Measurements from ENCODE around the gene SLIT1.
"Not testable (repeated sequence)": the region's sequence is repeated elsewhere in the genome, so short reads cannot be mapped to it uniquely, and the experiment has no call there.

Gene SLIT1

GRCh38 chr10:97034301-97034700 lies 151.5 kb downstream of the SLIT1 start:
- Histone ChIP-seq H3K9me3 (replicated peaks; ENCODE audit: low read length) (no peaks in the 10 kb centered on the region), H3K27me3 (ENCODE audit: control insufficient read depth, insufficient read depth, low read length) (peaks cover 54% of the 10 kb centered on the region), H3K9ac (ENCODE audit: low read depth, low read length) (no peak overlapping the region), H3K4me3 (ENCODE audit: low read length) (no peak overlapping the region), H3K4me1 (ENCODE audit: control insufficient read depth, insufficient read depth, low read length) (peaks cover 6% of the 10 kb centered on the region), H3K4me2 (ENCODE audit: low read length) (no peak overlapping the region), H3K36me3 (ENCODE audit: insufficient read depth, low read length) (no peaks in the 10 kb centered on the region)

GRCh38 chr10:97033841-97034240 lies 151.9 kb downstream of the SLIT1 start:
- not testable (repeated sequence) for H3K4me3 ChIP-seq (ENCODE audit: low read length); H3K4me2 ChIP-seq (ENCODE audit: low read length); H3K9ac ChIP-seq (ENCODE audit: low read depth, low read length); H3K36me3 ChIP-seq (ENCODE audit: insufficient read depth, low read length); H3K9me3 ChIP-seq (replicated peaks; ENCODE audit: low read length); H3K4me1 ChIP-seq (ENCODE audit: control insufficient read depth, insufficient read depth, low read length)
- peaks cover 58% of the 10 kb centered on the region for H3K27me3 ChIP-seq (ENCODE audit: control insufficient read depth, insufficient read depth, low read length)

GRCh38 chr10:97032624-97033023 lies 153.1 kb downstream of the SLIT1 start:
- no peaks in the 10 kb centered on the region for H3K36me3 ChIP-seq (ENCODE audit: insufficient read depth, low read length)
- H3K9me3 ChIP-seq (replicated peaks; ENCODE audit: low read length), result peaks cover 7% of the 10 kb centered on the region
- H3K9ac ChIP-seq (ENCODE audit: low read depth, low read length), result no peak overlapping the region
- H3K27me3 ChIP-seq (ENCODE audit: control insufficient read depth, insufficient read depth, low read length), result peaks cover 58% of the 10 kb centered on the region
- H3K4me3 ChIP-seq (ENCODE audit: low read length), result no peak overlapping the region
- H3K4me1 ChIP-seq (ENCODE audit: control insufficient read depth, insufficient read depth, low read length), result peaks cover 2% of the 10 kb centered on the region
- H3K4me2 ChIP-seq (ENCODE audit: low read length), result no peak overlapping the region

GRCh38 chr10:97031459-97031858 lies 154.3 kb downstream of the SLIT1 start:
- Histone ChIP-seq H3K4me2 (ENCODE audit: low read length) (no peak overlapping the region), H3K9ac (ENCODE audit: low read depth, low read length) (no peak overlapping the region), H3K27me3 (ENCODE audit: control insufficient read depth, insufficient read depth, low read length) (peaks cover 61% of the 10 kb centered on the region), H3K9me3 (replicated peaks; ENCODE audit: low read length) (peaks cover 7% of the 10 kb centered on the region), H3K4me3 (ENCODE audit: low read length) (no peak overlapping the region), H3K36me3 (ENCODE audit: insufficient read depth, low read length) (no peaks in the 10 kb centered on the region), H3K4me1 (ENCODE audit: control insufficient read depth, insufficient read depth, low read length) (no peaks in the 10 kb centered on the region)

GRCh38 chr10:97030894-97031293 lies 154.9 kb downstream of the SLIT1 start:
- no peak overlapping the region for H3K4me2 ChIP-seq (ENCODE audit: low read length)
- H3K36me3 ChIP-seq (ENCODE audit: insufficient read depth, low read length), result no peaks in the 10 kb centered on the region
- peaks cover 7% of the 10 kb centered on the region for H3K9me3 ChIP-seq (replicated peaks; ENCODE audit: low read length)
- no peaks in the 10 kb centered on the region for H3K4me1 ChIP-seq (ENCODE audit: control insufficient read depth, insufficient read depth, low read length)
- no peak overlapping the region for H3K9ac ChIP-seq (ENCODE audit: low read depth, low read length)
- H3K4me3 ChIP-seq (ENCODE audit: low read length), result no peak overlapping the region
- H3K27me3 ChIP-seq (ENCODE audit: control insufficient read depth, insufficient read depth, low read length), result peaks cover 56% of the 10 kb centered on the region

- Histone ChIP-seq H3K4me3 (ENCODE audit: low read length) (no peak overlapping the region), H3K36me3 (ENCODE audit: insufficient read depth, low read length) (no peaks in the 10 kb centered on the region), H3K4me1 (ENCODE audit: control insufficient read depth, insufficient read depth, low read length) (peaks cover 11% of the 10 kb centered on the region), H3K9me3 (replicated peaks; ENCODE audit: low read length) (peaks cover 7% of the 10 kb centered on the region), H3K9ac (ENCODE audit: low read depth, low read length) (no peak overlapping the region), H3K4me2 (ENCODE audit: low read length) (no peak overlapping the region), H3K27me3 (ENCODE audit: control insufficient read depth, insufficient read depth, low read length) (peaks cover 40% of the 10 kb centered on the region)
Measured at GRCh38 chr10:97029271-97029670, 156.5 kb downstream of the SLIT1 start.

GRCh38 chr10:97028832-97029178 lies 157.0 kb downstream of the SLIT1 start:
- peaks cover 7% of the 10 kb centered on the region for H3K9me3 ChIP-seq (replicated peaks; ENCODE audit: low read length)
- no peak overlapping the region for H3K4me2 ChIP-seq (ENCODE audit: low read length)
- peaks cover 40% of the 10 kb centered on the region for H3K27me3 ChIP-seq (ENCODE audit: control insufficient read depth, insufficient read depth, low read length)
- no peaks in the 10 kb centered on the region for H3K36me3 ChIP-seq (ENCODE audit: insufficient read depth, low read length)
- H3K4me1 ChIP-seq (ENCODE audit: control insufficient read depth, insufficient read depth, low read length), result peaks cover 16% of the 10 kb centered on the region
- no peak overlapping the region for H3K9ac ChIP-seq (ENCODE audit: low read depth, low read length)
- no peak overlapping the region for H3K4me3 ChIP-seq (ENCODE audit: low read length)

- Histone ChIP-seq H3K4me1 (ENCODE audit: control insufficient read depth, insufficient read depth, low read length) (peaks cover 21% of the 10 kb centered on the region), H3K4me3 (ENCODE audit: low read length) (no peak overlapping the region), H3K9ac (ENCODE audit: low read depth, low read length) (no peak overlapping the region), H3K27me3 (ENCODE audit: control insufficient read depth, insufficient read depth, low read length) (peaks cover 40% of the 10 kb centered on the region), H3K9me3 (replicated peaks; ENCODE audit: low read length) (peaks cover 7% of the 10 kb centered on the region), H3K4me2 (ENCODE audit: low read length) (no peak overlapping the region), H3K36me3 (ENCODE audit: insufficient read depth, low read length) (no peaks in the 10 kb centered on the region)
Measured at GRCh38 chr10:97028126-97028831, 157.5 kb downstream of the SLIT1 start.

GRCh38 chr10:97025613-97026242 lies 160.0 kb downstream of the SLIT1 start:
- Histone ChIP-seq H3K9ac (ENCODE audit: low read depth, low read length) (no peak overlapping the region), H3K4me2 (ENCODE audit: low read length) (no peak overlapping the region), H3K36me3 (ENCODE audit: insufficient read depth, low read length) (no peaks in the 10 kb centered on the region), H3K9me3 (replicated peaks; ENCODE audit: low read length) (peaks cover 7% of the 10 kb centered on the region), H3K4me1 (ENCODE audit: control insufficient read depth, insufficient read depth, low read length) (peaks cover 22% of the 10 kb centered on the region), H3K27me3 (ENCODE audit: control insufficient read depth, insufficient read depth, low read length) (peaks cover 23% of the 10 kb centered on the region), H3K4me3 (ENCODE audit: low read length) (no peak overlapping the region)

GRCh38 chr10:97024168-97025073 lies 161.3 kb downstream of the SLIT1 start:
- H3K4me2 ChIP-seq (ENCODE audit: low read length), result peak overlapping the region; percentile 74
- H3K4me1 ChIP-seq (ENCODE audit: control insufficient read depth, insufficient read depth, low read length), result peaks cover 26% of the 10 kb centered on the region
- H3K36me3 ChIP-seq (ENCODE audit: insufficient read depth, low read length), result no peaks in the 10 kb centered on the region
- peaks cover 7% of the 10 kb centered on the region for H3K9me3 ChIP-seq (replicated peaks; ENCODE audit: low read length)
- peak overlapping the region; percentile 57 for H3K9ac ChIP-seq (ENCODE audit: low read depth, low read length)
- peak overlapping the region; percentile 43 for H3K4me3 ChIP-seq (ENCODE audit: low read length)
- peaks cover 14% of the 10 kb centered on the region for H3K27me3 ChIP-seq (ENCODE audit: control insufficient read depth, insufficient read depth, low read length)

- H3K9me3 ChIP-seq (replicated peaks; ENCODE audit: low read length), result peaks cover 7% of the 10 kb centered on the region
- H3K4me3 ChIP-seq (ENCODE audit: low read length), result peak overlapping the region; percentile 43
- peaks cover 26% of the 10 kb centered on the region for H3K4me1 ChIP-seq (ENCODE audit: control insufficient read depth, insufficient read depth, low read length)
- no peaks in the 10 kb centered on the region for H3K36me3 ChIP-seq (ENCODE audit: insufficient read depth, low read length)
- H3K9ac ChIP-seq (ENCODE audit: low read depth, low read length), result peak overlapping the region; percentile 57
- H3K27me3 ChIP-seq (ENCODE audit: control insufficient read depth, insufficient read depth, low read length), result peaks cover 8% of the 10 kb centered on the region
- peak overlapping the region; percentile 74 for H3K4me2 ChIP-seq (ENCODE audit: low read length)
Measured at GRCh38 chr10:97023401-97024167, 162.2 kb downstream of the SLIT1 start.

Measured in skeletal muscle satellite cell (primary cell).